Mucosa of stomach (tissue), 1 donor: ENCODE results near the gene BSN.
A peak's percentile ranks its signal among the peaks of the same experiment; 100 is the strongest.

Source experiments
- H3K27me3 ChIP-seq: one replicate; pipeline ENCODE4 v1.7.0; 2013; ENCODE audit warnings: mild to moderate bottlenecking, low read length; ENCODE audit not compliant: control insufficient read depth, insufficient read depth
- H3K36me3 ChIP-seq: one replicate; pipeline ENCODE4 v1.7.0; 2013; ENCODE audit warnings: low read length; ENCODE audit not compliant: control insufficient read depth, insufficient read depth
- H3K4me1 ChIP-seq: one replicate; pipeline ENCODE4 v1.7.0; 2013; ENCODE audit warnings: mild to moderate bottlenecking, low read length; ENCODE audit not compliant: control insufficient read depth, insufficient read depth
- H3K4me3 ChIP-seq: one replicate; pipeline ENCODE4 v1.7.0; 2013; ENCODE audit warnings: low read length
- H3K9ac ChIP-seq: one replicate; pipeline ENCODE4 v1.7.0; 2013; ENCODE audit warnings: mild to moderate bottlenecking, low read length, moderate library complexity
- H3K9me3 ChIP-seq: one replicate; pipeline ENCODE4 v1.7.0; 2013; ENCODE audit warnings: mild to moderate bottlenecking, low read length, moderate library complexity; ENCODE audit not compliant: control insufficient read depth
- donor health status: Pancreatic carcinoma.

The BSN gene

DNA sequence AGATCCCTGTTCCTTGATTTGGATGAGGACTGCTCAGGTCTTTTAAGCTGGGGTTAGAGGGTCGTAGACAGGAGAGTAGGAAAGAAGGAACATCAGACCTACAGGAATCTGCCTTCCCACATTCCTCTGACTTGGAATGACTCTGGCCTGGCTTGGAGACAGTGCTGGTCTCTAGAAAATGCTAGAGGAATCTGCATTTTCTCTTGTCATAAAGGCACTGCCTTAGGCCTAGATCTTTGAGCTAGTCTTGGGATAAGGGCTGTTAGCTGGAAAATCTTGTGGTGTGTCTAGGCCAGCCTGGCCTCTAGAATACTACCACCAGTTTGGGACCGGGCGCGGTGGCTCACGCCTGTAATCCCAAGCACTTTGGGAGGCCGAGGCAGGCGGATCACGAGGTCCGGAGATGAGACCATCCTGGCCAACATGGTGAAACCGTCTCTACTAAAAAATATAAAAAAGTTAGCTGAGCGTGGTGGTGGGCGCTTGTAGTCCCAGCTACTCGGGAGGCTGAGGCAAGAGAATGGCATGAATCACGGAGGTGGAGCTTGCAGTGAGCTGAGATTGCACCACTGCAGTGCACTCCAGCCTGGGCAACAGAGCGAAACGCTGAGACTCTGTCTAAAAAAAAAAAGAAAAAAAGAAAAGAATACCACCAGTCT is 17.3 kb upstream of the BSN start:
- Histone ChIP-seq H3K4me3 (no peak overlapping the region), H3K27me3 (no peaks in the 10 kb centered on the region), H3K36me3 (no peaks in the 10 kb centered on the region), H3K4me1 (peaks cover 18% of the 10 kb centered on the region), H3K9ac (peak overlapping the region; percentile 3), H3K9me3 (no peaks in the 10 kb centered on the region)

DNA sequence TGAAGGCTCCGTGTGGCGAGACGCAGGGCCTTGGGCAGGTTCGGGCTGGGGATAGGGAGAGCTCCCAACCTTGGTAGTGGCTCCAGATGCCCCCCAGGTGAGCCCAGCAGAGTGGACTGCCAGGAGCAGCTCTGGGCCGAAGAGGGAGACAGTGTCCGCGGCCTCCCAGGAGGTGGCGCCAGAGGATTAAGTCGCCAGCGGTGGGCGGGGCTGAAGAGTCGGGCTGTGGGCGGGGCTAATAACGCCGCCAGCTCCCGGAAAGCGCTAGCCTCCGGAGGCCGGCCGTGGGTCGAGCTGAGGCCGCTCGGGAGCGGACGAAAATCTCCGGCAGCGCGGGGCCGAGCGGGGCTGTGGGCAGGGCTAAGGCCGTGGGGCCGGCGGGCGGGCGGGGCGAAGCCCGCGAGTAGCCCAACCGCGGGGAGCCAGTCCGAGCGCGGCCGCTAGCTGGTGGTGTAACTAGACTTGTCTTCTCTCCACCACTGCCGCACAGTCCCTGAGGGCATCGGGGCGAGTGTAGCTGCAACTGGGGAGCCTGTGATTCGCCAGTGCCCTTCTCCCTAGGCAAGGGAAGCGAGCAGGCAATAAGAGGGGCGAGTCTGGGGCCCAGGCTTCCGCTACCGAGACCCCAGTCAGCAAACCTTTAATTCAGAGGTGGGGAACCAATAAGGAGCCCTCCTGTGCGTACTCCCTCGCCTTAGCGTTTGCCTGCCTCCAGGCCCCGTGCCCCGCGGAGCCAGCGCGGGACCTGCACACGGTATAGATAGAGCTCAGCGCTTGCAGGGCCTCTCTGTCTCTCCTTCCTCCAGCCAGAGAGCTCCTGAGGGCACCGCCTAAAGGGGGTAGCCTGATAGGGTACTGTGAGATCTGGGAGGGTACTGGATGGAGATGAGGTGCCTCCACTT is 14.4 kb upstream of the BSN start:
- peak overlapping the region; percentile 36 for H3K4me3 ChIP-seq
- peaks cover 12% of the 10 kb centered on the region for H3K4me1 ChIP-seq
- H3K9ac ChIP-seq: peak overlapping the region; percentile 67
- H3K36me3 ChIP-seq: no peaks in the 10 kb centered on the region
- no peaks in the 10 kb centered on the region for H3K27me3 ChIP-seq
- no peaks in the 10 kb centered on the region for H3K9me3 ChIP-seq

DNA sequence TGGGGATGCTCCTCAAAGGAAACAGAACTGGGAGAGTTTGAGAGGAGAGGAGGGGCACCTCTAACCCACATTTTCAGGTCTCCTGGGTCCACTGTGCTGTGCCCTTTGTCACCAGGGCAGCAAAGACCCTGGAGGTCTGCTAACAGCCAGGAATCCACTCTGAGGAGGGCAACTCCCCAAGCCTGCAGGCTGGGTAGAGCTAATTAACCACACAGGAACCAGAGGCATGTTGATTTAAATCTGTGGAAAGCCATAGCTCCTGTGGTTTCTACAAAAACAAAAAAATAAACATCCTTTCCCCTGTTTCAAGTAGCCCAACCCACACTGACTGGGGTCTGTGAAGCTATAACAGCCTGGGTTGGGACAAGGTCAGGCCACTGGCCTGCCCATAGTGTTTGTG is 2.2 kb upstream of the BSN start:
- Histone ChIP-seq H3K4me3 (no peak overlapping the region), H3K9me3 (no peaks in the 10 kb centered on the region), H3K36me3 (no peaks in the 10 kb centered on the region), H3K9ac (no peak overlapping the region), H3K4me1 (peaks cover 13% of the 10 kb centered on the region), H3K27me3 (peaks cover 18% of the 10 kb centered on the region)

DNA sequence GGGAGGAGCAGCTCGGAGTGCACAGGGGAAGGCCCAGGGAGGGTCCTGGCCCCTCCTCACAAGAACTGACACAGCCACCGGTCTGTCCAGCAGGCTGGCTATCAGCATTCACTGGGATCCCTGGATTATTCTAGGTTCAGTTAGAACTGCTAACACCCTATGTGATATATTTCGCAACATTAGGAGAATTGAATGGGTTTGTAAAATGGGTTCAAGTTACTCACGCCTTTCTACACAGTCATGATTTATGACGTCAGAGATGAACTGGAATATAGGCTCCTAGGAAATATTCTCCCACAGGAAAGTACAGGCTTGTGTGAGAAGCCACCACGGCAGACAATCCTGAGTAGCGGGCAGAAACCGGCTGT is 969 bp upstream of the BSN start:
- no peaks in the 10 kb centered on the region for H3K36me3 ChIP-seq
- peaks cover 13% of the 10 kb centered on the region for H3K4me1 ChIP-seq
- H3K9me3 ChIP-seq: no peaks in the 10 kb centered on the region
- no peak overlapping the region for H3K4me3 ChIP-seq
- H3K9ac ChIP-seq: no peak overlapping the region
- peaks cover 11% of the 10 kb centered on the region for H3K27me3 ChIP-seq

DNA sequence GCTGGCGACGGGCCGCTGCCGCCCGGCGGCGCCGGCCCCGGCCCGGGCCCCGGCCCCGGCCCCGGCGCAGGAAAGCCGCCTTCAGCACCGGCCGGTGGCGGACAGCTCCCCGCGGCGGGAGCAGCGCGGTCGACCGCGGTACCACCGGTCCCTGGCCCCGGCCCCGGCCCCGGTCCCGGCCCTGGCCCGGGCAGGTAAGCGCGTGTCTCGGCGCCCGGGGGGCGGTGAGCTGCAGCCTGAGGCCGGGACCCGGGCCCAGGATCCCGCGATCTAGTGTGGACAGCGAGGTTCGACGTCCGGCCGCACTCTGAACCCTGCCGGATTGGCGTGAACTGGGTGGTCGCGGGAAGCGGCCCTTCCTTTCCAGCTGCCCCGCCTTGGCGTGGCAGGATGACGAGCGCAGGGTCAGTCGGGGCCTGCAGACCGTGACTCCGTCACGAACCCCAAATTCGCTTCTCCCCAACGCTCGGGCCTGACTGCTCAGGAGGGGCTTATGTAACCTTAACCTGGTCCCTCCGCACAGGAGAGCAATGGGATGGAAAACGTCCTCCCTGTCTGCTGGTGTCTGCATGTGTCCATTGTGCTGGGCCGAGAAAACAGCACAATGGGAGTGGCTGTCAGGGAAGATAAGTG is 472 bp downstream of the BSN start:
- Histone ChIP-seq H3K9ac (no peak overlapping the region), H3K4me3 (no peak overlapping the region), H3K4me1 (peaks cover 13% of the 10 kb centered on the region), H3K9me3 (no peaks in the 10 kb centered on the region), H3K36me3 (no peaks in the 10 kb centered on the region), H3K27me3 (peaks cover 11% of the 10 kb centered on the region)

DNA sequence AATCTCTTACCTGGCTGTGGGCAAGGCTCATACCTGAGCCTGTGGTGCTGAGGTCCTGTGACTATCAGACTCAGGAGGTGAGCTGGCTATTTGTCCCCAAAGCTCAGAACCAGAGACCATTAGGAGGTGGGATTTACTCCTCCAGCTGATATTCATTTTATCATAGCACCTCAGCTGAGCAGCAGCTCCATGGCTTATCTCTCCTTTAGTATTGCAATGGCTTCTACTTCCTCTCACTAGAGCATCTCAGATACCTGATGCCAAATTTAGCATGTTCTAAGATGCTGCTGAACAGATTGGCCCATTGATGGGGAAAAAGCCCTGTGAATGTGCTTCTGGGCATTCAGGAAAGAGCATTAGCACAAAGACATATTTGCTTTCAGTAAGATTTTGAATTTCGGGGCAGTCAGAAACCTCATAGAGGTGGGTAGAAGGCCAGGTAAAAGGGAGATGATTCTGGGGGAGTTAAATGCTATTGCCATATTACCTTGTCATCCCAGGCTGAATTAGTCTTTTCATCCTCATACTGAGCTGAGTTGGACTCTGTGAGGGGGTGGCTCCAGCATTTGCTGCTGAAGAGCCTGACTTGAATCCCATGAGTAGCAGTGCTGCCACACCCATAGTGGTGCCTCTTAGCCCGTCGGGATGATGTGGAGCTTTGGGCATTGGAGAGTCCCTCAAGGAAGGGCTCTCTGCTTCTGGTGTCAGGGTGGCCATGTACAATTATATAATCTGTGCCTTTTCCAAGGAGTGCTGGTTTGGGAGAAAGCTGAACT is 2.4 kb downstream of the BSN start:
- Histone ChIP-seq H3K4me3 (no peak overlapping the region), H3K27me3 (peaks cover 11% of the 10 kb centered on the region), H3K9me3 (no peaks in the 10 kb centered on the region), H3K4me1 (peaks cover 13% of the 10 kb centered on the region), H3K9ac (no peak overlapping the region), H3K36me3 (no peaks in the 10 kb centered on the region)

DNA sequence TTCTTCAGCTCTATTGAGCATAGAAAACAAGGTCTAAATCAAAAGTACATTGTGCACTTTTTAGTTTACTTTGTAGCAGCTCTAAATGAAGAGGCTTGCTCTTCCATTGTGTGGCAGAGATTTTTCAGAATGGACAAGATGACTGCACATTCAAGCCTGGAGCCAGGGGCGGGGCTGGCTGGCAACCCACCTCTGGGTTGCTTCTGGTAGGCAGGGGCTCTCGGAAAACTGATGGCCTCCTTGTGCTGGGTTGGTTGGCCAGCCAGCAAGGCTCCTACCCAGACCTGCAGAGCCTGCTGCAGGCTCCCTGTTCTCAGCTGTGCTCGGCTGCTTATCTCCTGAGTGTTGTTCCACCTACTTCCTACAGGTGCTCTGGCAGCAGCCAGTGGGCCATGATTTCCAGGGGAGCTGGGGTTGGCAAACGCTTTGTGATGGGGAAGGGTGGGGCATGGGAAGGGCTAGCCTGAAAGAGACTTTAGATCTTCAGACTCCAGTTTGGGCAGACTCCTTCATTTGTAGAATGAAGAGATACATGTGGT is 8.8 kb downstream of the BSN start:
- no peaks in the 10 kb centered on the region for H3K4me1 ChIP-seq
- no peaks in the 10 kb centered on the region for H3K27me3 ChIP-seq
- no peak overlapping the region for H3K9ac ChIP-seq
- no peaks in the 10 kb centered on the region for H3K9me3 ChIP-seq
- no peaks in the 10 kb centered on the region for H3K36me3 ChIP-seq
- H3K4me3 ChIP-seq: no peak overlapping the region

DNA sequence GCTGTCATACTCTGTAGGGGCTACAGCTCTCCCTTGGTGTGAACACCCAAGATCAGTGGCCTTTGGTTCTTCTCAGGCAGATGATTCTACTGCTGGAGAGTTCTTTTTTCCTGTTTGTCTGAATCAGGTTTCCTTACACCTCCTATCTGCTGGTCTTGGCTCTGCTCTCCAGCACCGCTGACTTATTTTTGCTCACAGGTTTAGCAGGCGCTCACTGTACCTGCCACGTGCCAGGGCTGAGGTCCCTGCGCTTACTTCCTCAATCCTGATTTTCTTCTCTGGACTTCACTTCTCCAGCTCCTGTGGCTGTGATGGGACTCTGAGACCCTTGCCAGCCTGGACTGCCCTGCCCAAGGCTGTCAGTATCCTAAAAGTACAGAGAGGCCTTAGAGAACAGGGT is 9.5 kb downstream of the BSN start:
- no peaks in the 10 kb centered on the region for H3K36me3 ChIP-seq
- no peaks in the 10 kb centered on the region for H3K9me3 ChIP-seq
- H3K4me3 ChIP-seq: no peak overlapping the region
- H3K4me1 ChIP-seq: no peaks in the 10 kb centered on the region
- no peaks in the 10 kb centered on the region for H3K27me3 ChIP-seq
- no peak overlapping the region for H3K9ac ChIP-seq

DNA sequence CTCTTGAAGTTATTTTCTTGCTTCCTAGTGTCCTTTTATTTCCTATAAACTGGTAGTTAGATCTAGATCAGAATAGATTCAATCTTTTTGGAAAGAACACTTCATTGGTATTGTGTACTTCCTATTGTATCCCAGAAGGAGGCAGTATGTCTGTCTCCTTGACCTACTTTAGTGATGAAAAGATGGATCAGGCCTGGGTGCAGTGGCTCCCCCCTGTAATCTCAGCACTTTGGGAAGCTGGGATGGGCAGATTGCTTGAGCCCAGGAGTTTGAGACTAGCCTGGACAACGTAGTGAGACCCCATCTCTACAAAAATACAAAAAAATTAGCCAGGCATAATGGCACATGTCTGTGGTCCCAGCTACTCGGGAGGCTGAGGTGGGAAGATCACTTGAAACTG is 12.0 kb downstream of the BSN start:
- H3K9ac ChIP-seq: no peak overlapping the region
- H3K4me3 ChIP-seq: no peak overlapping the region
- H3K4me1 ChIP-seq: no peaks in the 10 kb centered on the region
- no peaks in the 10 kb centered on the region for H3K36me3 ChIP-seq
- H3K27me3 ChIP-seq: no peaks in the 10 kb centered on the region
- H3K9me3 ChIP-seq: no peaks in the 10 kb centered on the region

DNA sequence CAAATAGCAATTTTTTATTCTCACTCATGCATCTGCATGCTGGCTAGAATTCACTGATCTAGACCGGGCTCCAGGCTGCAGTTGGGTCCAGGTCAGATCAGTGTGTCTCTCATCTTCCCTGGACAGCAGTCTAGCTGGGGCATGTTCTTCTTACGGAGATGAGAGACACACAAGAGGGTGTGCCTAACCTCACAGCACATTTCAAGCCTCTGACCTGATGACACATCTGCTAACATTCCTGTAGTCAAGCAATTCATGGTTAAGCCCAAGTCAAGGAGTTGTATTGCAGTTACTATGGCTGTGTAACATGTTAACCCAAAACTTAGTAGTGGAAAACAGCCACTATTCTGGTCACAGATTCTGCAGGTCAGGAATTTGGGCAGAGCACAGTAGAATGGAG is 13.1 kb downstream of the BSN start:
- Histone ChIP-seq H3K4me3 (no peak overlapping the region), H3K9me3 (no peaks in the 10 kb centered on the region), H3K4me1 (no peaks in the 10 kb centered on the region), H3K9ac (no peak overlapping the region), H3K27me3 (no peaks in the 10 kb centered on the region), H3K36me3 (no peaks in the 10 kb centered on the region)

DNA sequence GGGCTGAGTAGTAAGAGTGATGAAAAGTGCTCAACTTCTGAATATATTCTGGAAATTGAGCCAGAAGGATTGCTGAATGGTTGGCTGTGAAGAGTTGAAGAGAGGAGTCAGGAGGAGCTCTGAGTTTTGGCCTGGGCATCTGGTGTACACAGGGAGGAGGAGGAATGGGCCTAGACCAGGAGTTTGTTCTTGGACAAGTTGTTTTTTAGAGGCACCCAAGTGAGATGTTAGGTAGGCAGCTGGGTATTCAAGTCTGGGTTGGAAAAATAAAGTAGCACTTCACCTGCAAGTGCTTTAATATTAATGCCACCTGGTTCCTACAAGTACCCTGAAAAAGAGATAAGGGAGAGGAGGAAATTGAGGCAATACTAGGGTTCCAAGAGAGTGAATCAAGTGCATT is 14.7 kb downstream of the BSN start:
- H3K27me3 ChIP-seq: no peaks in the 10 kb centered on the region
- no peaks in the 10 kb centered on the region for H3K36me3 ChIP-seq
- no peak overlapping the region for H3K9ac ChIP-seq
- no peaks in the 10 kb centered on the region for H3K4me1 ChIP-seq
- no peak overlapping the region for H3K4me3 ChIP-seq
- no peaks in the 10 kb centered on the region for H3K9me3 ChIP-seq
